Mucosa of stomach (tissue), 1 donor: ENCODE results near the gene FTL.
A peak's percentile ranks its signal among the peaks of the same experiment; 100 is the strongest.

ENCODE experiments used
- H3K27me3 ChIP-seq: one replicate; pipeline ENCODE4 v1.7.0; 2013; ENCODE audit warnings: mild to moderate bottlenecking, low read length; ENCODE audit not compliant: control insufficient read depth, insufficient read depth
- H3K36me3 ChIP-seq: one replicate; pipeline ENCODE4 v1.7.0; 2013; ENCODE audit warnings: low read length; ENCODE audit not compliant: control insufficient read depth, insufficient read depth
- H3K4me1 ChIP-seq: one replicate; pipeline ENCODE4 v1.7.0; 2013; ENCODE audit warnings: mild to moderate bottlenecking, low read length; ENCODE audit not compliant: control insufficient read depth, insufficient read depth
- H3K4me3 ChIP-seq: one replicate; pipeline ENCODE4 v1.7.0; 2013; ENCODE audit warnings: low read length
- H3K9ac ChIP-seq: one replicate; pipeline ENCODE4 v1.7.0; 2013; ENCODE audit warnings: mild to moderate bottlenecking, low read length, moderate library complexity
- H3K9me3 ChIP-seq: one replicate; pipeline ENCODE4 v1.7.0; 2013; ENCODE audit warnings: mild to moderate bottlenecking, low read length, moderate library complexity; ENCODE audit not compliant: control insufficient read depth
- donor health status: Pancreatic carcinoma.

Gene FTL

GRCh38 chr19:48962029-48962848, 2.9 kb upstream of the FTL start:
- peak overlapping the region; percentile 77 for H3K9ac ChIP-seq
- no peaks in the 10 kb centered on the region for H3K9me3 ChIP-seq

GRCh38 chr19:48962849-48963165, 2.3 kb upstream of the FTL start:
- H3K4me3 ChIP-seq = no peak overlapping the region
- H3K4me1 ChIP-seq = peaks cover 57% of the 10 kb centered on the region
- peaks cover 4% of the 10 kb centered on the region for H3K36me3 ChIP-seq
- no peaks in the 10 kb centered on the region for H3K27me3 ChIP-seq
- peak overlapping the region; percentile 77 for H3K9ac ChIP-seq
- no peaks in the 10 kb centered on the region for H3K9me3 ChIP-seq

More at GRCh38 chr19:48962029-48962848, 2.9 kb upstream of the FTL start:
- Histone ChIP-seq H3K27me3 (no peaks in the 10 kb centered on the region), H3K36me3 (peaks cover 4% of the 10 kb centered on the region), H3K4me1 (peaks cover 57% of the 10 kb centered on the region), H3K4me3 (no peak overlapping the region)

GRCh38 chr19:48963371-48964204, 1.5 kb upstream of the FTL start:
- H3K4me1 ChIP-seq = peaks cover 57% of the 10 kb centered on the region
- no peaks in the 10 kb centered on the region for H3K9me3 ChIP-seq
- peak overlapping the region; percentile 77 for H3K9ac ChIP-seq
- H3K27me3 ChIP-seq = no peaks in the 10 kb centered on the region
- H3K36me3 ChIP-seq = peaks cover 4% of the 10 kb centered on the region
- peak overlapping the region; percentile 3 for H3K4me3 ChIP-seq

GRCh38 chr19:48964205-48965039, 687 bp upstream of the FTL start:
- peak overlapping the region; percentile 20 for H3K4me3 ChIP-seq
- no peaks in the 10 kb centered on the region for H3K9me3 ChIP-seq
- H3K27me3 ChIP-seq = no peaks in the 10 kb centered on the region
- peaks cover 4% of the 10 kb centered on the region for H3K36me3 ChIP-seq
- H3K9ac ChIP-seq = peak overlapping the region; percentile 77
- H3K4me1 ChIP-seq = peaks cover 57% of the 10 kb centered on the region

GRCh38 chr19:48965806-48966540, 864 bp downstream of the FTL start:
- Histone ChIP-seq H3K9ac (peak overlapping the region; percentile 81), H3K4me1 (peaks cover 50% of the 10 kb centered on the region), H3K27me3 (no peaks in the 10 kb centered on the region), H3K9me3 (no peaks in the 10 kb centered on the region), H3K36me3 (peaks cover 4% of the 10 kb centered on the region), H3K4me3 (peak overlapping the region; percentile 66)

- Histone ChIP-seq H3K27me3 (no peaks in the 10 kb centered on the region), H3K4me1 (peaks cover 42% of the 10 kb centered on the region), H3K9ac (peak overlapping the region; percentile 81), H3K36me3 (peaks cover 4% of the 10 kb centered on the region), H3K9me3 (no peaks in the 10 kb centered on the region), H3K4me3 (peak overlapping the region; percentile 66)
Measured at GRCh38 chr19:48966541-48967345, 1.6 kb downstream of the FTL start.

GRCh38 chr19:48967346-48968178, 2.5 kb downstream of the FTL start:
- peaks cover 4% of the 10 kb centered on the region for H3K36me3 ChIP-seq
- H3K9ac ChIP-seq = peak overlapping the region; percentile 81
- no peak overlapping the region for H3K4me3 ChIP-seq

GRCh38 chr19:48968179-48968661, 3.1 kb downstream of the FTL start:
- Histone ChIP-seq H3K4me1 (peaks cover 27% of the 10 kb centered on the region), H3K9me3 (no peaks in the 10 kb centered on the region)

More at GRCh38 chr19:48967346-48968178, 2.5 kb downstream of the FTL start:
- Histone ChIP-seq H3K4me1 (peaks cover 34% of the 10 kb centered on the region), H3K27me3 (no peaks in the 10 kb centered on the region), H3K9me3 (no peaks in the 10 kb centered on the region)

GRCh38 chr19:48968813-48969218, 3.7 kb downstream of the FTL start:
- Histone ChIP-seq H3K36me3 (peaks cover 4% of the 10 kb centered on the region), H3K9ac (no peak overlapping the region), H3K4me3 (no peak overlapping the region), H3K27me3 (no peaks in the 10 kb centered on the region), H3K4me1 (peaks cover 21% of the 10 kb centered on the region), H3K9me3 (no peaks in the 10 kb centered on the region)

More at GRCh38 chr19:48968179-48968661, 3.1 kb downstream of the FTL start:
- Histone ChIP-seq H3K36me3 (peaks cover 4% of the 10 kb centered on the region), H3K27me3 (no peaks in the 10 kb centered on the region), H3K4me3 (no peak overlapping the region), H3K9ac (peak overlapping the region; percentile 9)
